WI38 (cell line): Measurements from ENCODE around the gene TMX4.
"Not testable (repeated sequence)": the region's sequence is repeated elsewhere in the genome, so short reads cannot be mapped to it uniquely, and the experiment has no call there.

Source experiments
- H3K4me3 ChIP-seq: 2 replicates; pipeline ENCODE4 v1.5.1; 2011; ENCODE audit warnings: low read depth, mild to moderate bottlenecking, control low read depth, low read length
- CTCF ChIP-seq: IDR thresholded peaks from 2 replicates; pipeline ENCODE4 v1.5.1; 2012; ENCODE audit warnings: low read depth, mild to moderate bottlenecking, control low read depth, low read length

Gene TMX4

GRCh38 chr20:8039042-8039441 is 19.5 kb upstream of the TMX4 start:
- no peak for TF ChIP-seq CTCF
- no peak overlapping the region for H3K4me3 ChIP-seq

- no peak for TF ChIP-seq CTCF
- no peak overlapping the region for H3K4me3 ChIP-seq
Measured at GRCh38 chr20:8036771-8037170, 17.2 kb upstream of the TMX4 start.

GRCh38 chr20:8033151-8033841 is 13.7 kb upstream of the TMX4 start:
- H3K4me3 ChIP-seq, result no peak overlapping the region
- TF ChIP-seq CTCF, result no peak

GRCh38 chr20:8032499-8032898 is 12.9 kb upstream of the TMX4 start:
- no peak for TF ChIP-seq CTCF
- no peak overlapping the region for H3K4me3 ChIP-seq

- H3K4me3 ChIP-seq, result not testable (repeated sequence)
Measured at GRCh38 chr20:8031539-8031938, 12.0 kb upstream of the TMX4 start.

GRCh38 chr20:8021541-8022269 is 2.1 kb upstream of the TMX4 start:
- no peak overlapping the region for H3K4me3 ChIP-seq
- no peak for TF ChIP-seq CTCF

- no peak for TF ChIP-seq CTCF
- H3K4me3 ChIP-seq, result no peak overlapping the region
Measured at GRCh38 chr20:8020314-8021079, 936 bp upstream of the TMX4 start.
